ENCODE results near the gene DEFB132. TPM values are rescaled to one million over a fixed set of nuclear protein-coding genes. Genes with fewer than 3 reads are reported as not detected.

Gene DEFB132
- total and polyA plus RNA-seq, 9 of the 15 experiments (the other 6 are each of a cell fraction or from before 2014, with no cell fraction given): not detected

- TF ChIP-seq SRSF7 (optimal IDR thresholded peaks at IDR 0.05; ENCODE audit: low read depth, low read length) (no peak), ZNF197 (CRISPR knock-in tag; IDR thresholded peaks at IDR 0.05; ENCODE audit: low read depth) (no peak), GABPB1 (CRISPR knock-in tag; IDR thresholded peaks at IDR 0.05) (no peak), ADNP (tag; IDR thresholded peaks at IDR 0.05) (peak; percentile 88), PATZ1 (CRISPR knock-in tag; IDR thresholded peaks at IDR 0.05; ENCODE audit: borderline replicate concordance) (no peak), TFAP4 (CRISPR knock-in tag; IDR thresholded peaks at IDR 0.05; ENCODE audit: borderline replicate concordance) (no peak), POLR2AphosphoS2 (IDR thresholded peaks at IDR 0.05; ENCODE audit: low read length) (no peak), MXI1 (IDR thresholded peaks at IDR 0.05; ENCODE audit: low read depth, low read length) (no peak), TBP (optimal IDR thresholded peaks at IDR 0.05; ENCODE audit: low read depth, low read length) (peak; percentile 1), SMAD1 (IDR thresholded peaks at IDR 0.05; ENCODE audit: low read depth, low read length, partially characterized antibody) (no peak), GMEB1 (CRISPR knock-in tag; IDR thresholded peaks at IDR 0.05) (no peak), E2F6 (IDR thresholded peaks at IDR 0.05; ENCODE audit: borderline replicate concordance in 1 of 2, extremely low read depth in 1 of 2, insufficient read depth in 1 of 2, insufficient read length in 1 of 2, low read depth in 1 of 2, low read length in 1 of 2, poor library complexity in 1 of 2, severe bottlenecking in 1 of 2) (no peak), XRCC3 (IDR thresholded peaks at IDR 0.05) (no peak), CCAR2 (IDR thresholded peaks at IDR 0.05; ENCODE audit: low read depth, low read length) (no peak), PURB (CRISPR knock-in tag; IDR thresholded peaks at IDR 0.05; ENCODE audit: low read depth) (no peak), ELF4 (CRISPR knock-in tag; IDR thresholded peaks at IDR 0.05) (no peak), TEAD1 (CRISPR knock-in tag; IDR thresholded peaks at IDR 0.05) (no peak), PPARD (CRISPR knock-in tag; IDR thresholded peaks at IDR 0.05) (no peak), NFIC (IDR thresholded peaks at IDR 0.05) (0 out of 2 replicates have a peak, but pooled peaks have one; percentile 0), IRF9 (tag; IDR thresholded peaks at IDR 0.05) (no peak), RBM25 (IDR thresholded peaks at IDR 0.05; ENCODE audit: low read depth, low read length, severe bottlenecking) (peak; percentile 90)
These were observed 32.2 kb downstream of the DEFB132 start (continued) for GRCh38 chr20:289693-290083.
